Measurements from ENCODE around the gene DHX16.

DNA sequence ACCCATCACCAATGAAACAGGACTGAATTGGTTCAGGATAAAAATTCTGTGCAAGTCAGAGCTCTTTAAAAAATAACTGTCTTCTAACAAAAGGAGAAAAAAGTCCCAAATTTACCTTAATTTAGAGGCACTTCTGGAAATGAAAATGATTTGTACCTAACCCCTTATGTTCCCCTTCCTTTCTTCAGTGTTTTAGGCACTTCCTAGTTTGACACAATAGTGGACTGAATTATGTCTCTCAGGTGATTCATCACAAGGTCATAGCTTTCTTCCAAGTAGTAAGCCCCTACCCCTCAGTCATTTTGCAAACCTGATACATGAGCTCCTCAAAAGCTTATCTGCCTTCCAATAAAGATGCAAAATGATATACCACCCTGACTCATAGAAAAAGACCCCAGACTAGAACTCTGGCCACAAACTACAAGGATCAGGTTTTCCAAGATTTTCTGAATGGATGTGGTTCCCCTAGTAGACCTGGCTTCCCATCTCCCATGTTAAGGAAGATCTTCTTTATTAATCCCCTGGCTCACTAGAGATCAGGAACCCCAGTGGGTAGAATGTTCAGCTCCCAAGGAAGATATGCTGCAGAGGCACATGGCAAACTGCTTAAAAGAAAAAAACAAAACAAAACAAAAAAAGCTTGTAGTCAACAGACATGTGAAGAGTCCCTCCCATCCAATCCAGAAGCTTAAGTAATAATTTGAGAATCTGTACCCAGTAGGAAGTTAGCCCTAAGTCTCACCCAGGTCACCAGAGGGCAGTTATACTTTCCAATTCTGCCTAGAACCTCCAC lies 59.4 kb downstream of the DHX16 start:
- TF ChIP-seq, protein P1, sequence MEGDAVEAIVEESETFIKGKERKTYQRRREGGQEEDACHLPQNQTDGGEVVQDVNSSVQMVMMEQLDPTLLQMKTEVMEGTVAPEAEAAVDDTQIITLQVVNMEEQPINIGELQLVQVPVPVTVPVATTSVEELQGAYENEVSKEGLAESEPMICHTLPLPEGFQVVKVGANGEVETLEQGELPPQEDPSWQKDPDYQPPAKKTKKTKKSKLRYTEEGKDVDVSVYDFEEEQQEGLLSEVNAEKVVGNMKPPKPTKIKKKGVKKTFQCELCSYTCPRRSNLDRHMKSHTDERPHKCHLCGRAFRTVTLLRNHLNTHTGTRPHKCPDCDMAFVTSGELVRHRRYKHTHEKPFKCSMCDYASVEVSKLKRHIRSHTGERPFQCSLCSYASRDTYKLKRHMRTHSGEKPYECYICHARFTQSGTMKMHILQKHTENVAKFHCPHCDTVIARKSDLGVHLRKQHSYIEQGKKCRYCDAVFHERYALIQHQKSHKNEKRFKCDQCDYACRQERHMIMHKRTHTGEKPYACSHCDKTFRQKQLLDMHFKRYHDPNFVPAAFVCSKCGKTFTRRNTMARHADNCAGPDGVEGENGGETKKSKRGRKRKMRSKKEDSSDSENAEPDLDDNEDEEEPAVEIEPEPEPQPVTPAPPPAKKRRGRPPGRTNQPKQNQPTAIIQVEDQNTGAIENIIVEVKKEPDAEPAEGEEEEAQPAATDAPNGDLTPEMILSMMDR (IDR thresholded peaks at IDR 0.05) = no peak
- TF ChIP-seq EZH2 (IDR thresholded peaks at IDR 0.05) = no peak

Data from neural progenitor cell (in vitro differentiated cells).